Measurements from ENCODE around the gene CORT. TPM values are rescaled to one million over a fixed set of nuclear protein-coding genes. Genes with fewer than 3 reads are reported as not detected.

The CORT gene
- polyA plus RNA-seq, 3 donors from 2014 or later, result not detected

GRCh38 chr1:10429868-10430215, 20.0 kb upstream of the CORT start:
- Mint-ChIP-seq H3K4me3 (peak overlapping the region; percentile 85 to 90 (median 88)), H3K36me3 (no peaks in the 10 kb centered on the region), H3K27ac (peak overlapping the region; percentile 78 to 95 (median 86)), H3K4me1 (peaks cover 19 to 22% of the 10 kb centered on the region in 2 donors), H3K27me3 (ENCODE audit: low read depth in 3 of 3) (peaks cover 11 to 25% (median 11%) of the 10 kb centered on the region in 3 donors), H3K9me3 (no peaks in the 10 kb centered on the region)
- DNase-seq, result no peak

- peaks cover 19 to 22% of the 10 kb centered on the region in 2 donors for H3K4me1 Mint-ChIP-seq
- peaks cover 11 to 25% (median 11%) of the 10 kb centered on the region in 3 donors for H3K27me3 Mint-ChIP-seq (ENCODE audit: low read depth in 3 of 3)
- no peaks in the 10 kb centered on the region for H3K36me3 Mint-ChIP-seq
- peak within 1 kb of the TSS; percentile 78 to 95 (median 90) for H3K27ac Mint-ChIP-seq
- H3K9me3 Mint-ChIP-seq, result no peaks in the 10 kb centered on the region
- DNase-seq, result peak; percentile 91 to 95 (median 94)
- H3K4me3 Mint-ChIP-seq, result peak within 1 kb of the TSS; percentile 85 to 90 (median 88)
These were observed 19.4 kb upstream of the CORT start, which contains the start of gene CENPS for GRCh38 chr1:10430216-10431069. Gene CENPS, plus strand, starts transcription at chr1:10430433. Its CDS starts 85 bp downstream, at chr1:10430518.

GRCh38 chr1:10431070-10431730, 18.6 kb upstream of the CORT start:
- Mint-ChIP-seq H3K36me3 (no peaks in the 10 kb centered on the region), H3K27ac (peak overlapping the region; percentile 78 to 93 (median 90)), H3K27me3 (ENCODE audit: low read depth in 3 of 3) (peaks cover 11 to 25% (median 11%) of the 10 kb centered on the region in 3 donors), H3K4me3 (peak overlapping the region; percentile 85 to 90 (median 88)), H3K4me1 (peaks cover 19 to 22% of the 10 kb centered on the region in 2 donors), H3K9me3 (no peaks in the 10 kb centered on the region)
- no peak for DNase-seq

- peaks cover 11 to 25% (median 11%) of the 10 kb centered on the region in 3 donors for H3K27me3 Mint-ChIP-seq (ENCODE audit: low read depth in 3 of 3)
- DNase-seq, result no peak
- H3K9me3 Mint-ChIP-seq, result no peaks in the 10 kb centered on the region
- H3K4me3 Mint-ChIP-seq, result peak overlapping the region in 2 of 5 donors; percentile 30 to 51
- no peaks in the 10 kb centered on the region for H3K36me3 Mint-ChIP-seq
- H3K4me1 Mint-ChIP-seq, result peaks cover 16 to 17% of the 10 kb centered on the region in 2 donors
- H3K27ac Mint-ChIP-seq, result no peak overlapping the region
These were observed 16.7 kb upstream of the CORT start for GRCh38 chr1:10432910-10433700.

DNA sequence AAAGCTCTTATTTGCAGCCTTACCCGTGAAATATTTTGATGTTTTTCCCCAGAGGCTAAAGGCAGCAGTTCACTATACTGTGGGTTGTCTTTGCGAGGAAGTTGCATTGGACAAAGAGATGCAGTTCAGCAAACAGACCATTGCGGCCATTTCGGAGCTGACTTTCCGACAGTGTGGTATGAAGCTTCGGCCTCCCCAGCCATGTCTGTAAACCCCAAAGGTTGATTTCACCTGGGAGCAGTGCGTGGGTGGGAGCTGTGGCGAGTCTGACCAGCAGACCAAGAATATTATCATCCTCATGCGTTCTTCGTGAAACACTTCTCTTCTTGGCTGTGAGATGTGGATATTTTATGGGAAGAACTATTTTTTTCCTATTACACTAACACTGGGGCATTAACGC, 16.0 kb upstream of the CORT start:
- Mint-ChIP-seq H3K4me1 (peaks cover 16 to 17% of the 10 kb centered on the region in 2 donors), H3K27ac (no peak overlapping the region), H3K36me3 (no peaks in the 10 kb centered on the region), H3K4me3 (no peak overlapping the region), H3K9me3 (no peaks in the 10 kb centered on the region), H3K27me3 (ENCODE audit: low read depth in 3 of 3) (peaks cover 9 to 25% (median 11%) of the 10 kb centered on the region in 3 donors)
- no peak for DNase-seq

DNA sequence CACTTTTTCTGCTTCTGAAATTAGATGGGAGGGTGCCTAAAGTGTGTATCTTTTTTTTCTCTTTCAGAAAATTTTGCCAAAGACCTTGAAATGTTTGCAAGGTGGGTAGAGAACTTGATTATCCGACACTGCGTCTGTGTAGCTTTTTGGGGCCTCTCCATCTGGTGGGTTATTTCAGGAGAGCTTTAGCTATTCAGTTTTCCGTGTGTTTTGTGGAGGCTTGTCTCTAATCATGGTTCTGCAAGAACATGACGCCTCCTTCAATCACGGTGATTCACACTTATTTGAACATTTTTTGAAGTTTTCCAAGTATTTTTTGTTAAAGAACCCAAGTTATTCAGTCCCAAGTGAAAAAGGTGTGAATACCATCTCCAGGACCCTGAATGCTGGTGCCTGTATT, 15.2 kb upstream of the CORT start:
- H3K4me3 Mint-ChIP-seq, result no peak overlapping the region
- no peak for DNase-seq
- H3K9me3 Mint-ChIP-seq, result no peaks in the 10 kb centered on the region
- no peak overlapping the region for H3K27ac Mint-ChIP-seq
- H3K27me3 Mint-ChIP-seq (ENCODE audit: low read depth in 3 of 3), result peaks cover 9 to 17% (median 11%) of the 10 kb centered on the region in 3 donors
- H3K36me3 Mint-ChIP-seq, result no peaks in the 10 kb centered on the region
- H3K4me1 Mint-ChIP-seq, result peaks cover 16 to 17% of the 10 kb centered on the region in 2 donors

DNA sequence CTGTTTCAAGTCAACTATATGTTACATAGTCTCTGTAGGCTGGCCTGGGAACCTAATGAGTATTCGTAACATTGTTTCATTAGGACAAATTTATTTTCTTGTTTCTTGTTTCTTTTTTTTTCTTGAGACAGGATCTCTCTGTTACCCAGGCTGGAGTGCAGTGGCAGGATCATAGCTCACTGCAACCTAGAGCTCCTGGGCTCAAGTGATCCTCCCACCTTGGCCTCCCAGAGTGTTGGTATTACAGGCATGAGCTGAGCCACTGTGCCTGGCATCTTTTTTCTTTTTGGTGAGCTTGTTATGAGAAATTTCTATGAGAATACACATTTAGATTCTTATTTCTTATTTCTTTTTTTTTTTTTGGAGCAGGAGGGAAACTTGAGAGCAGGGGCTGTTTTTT, 12.8 kb upstream of the CORT start:
- Mint-ChIP-seq H3K36me3 (no peaks in the 10 kb centered on the region), H3K27me3 (ENCODE audit: low read depth in 3 of 3) (peaks cover 0 to 2% (median 0%) of the 10 kb centered on the region in 3 donors), H3K4me3 (no peak overlapping the region), H3K9me3 (no peaks in the 10 kb centered on the region), H3K27ac (peak overlapping the region in 1 of 6 donors; percentile 9), H3K4me1 (peaks cover 0 to 2% of the 10 kb centered on the region in 2 donors)
- no peak for DNase-seq

DNA sequence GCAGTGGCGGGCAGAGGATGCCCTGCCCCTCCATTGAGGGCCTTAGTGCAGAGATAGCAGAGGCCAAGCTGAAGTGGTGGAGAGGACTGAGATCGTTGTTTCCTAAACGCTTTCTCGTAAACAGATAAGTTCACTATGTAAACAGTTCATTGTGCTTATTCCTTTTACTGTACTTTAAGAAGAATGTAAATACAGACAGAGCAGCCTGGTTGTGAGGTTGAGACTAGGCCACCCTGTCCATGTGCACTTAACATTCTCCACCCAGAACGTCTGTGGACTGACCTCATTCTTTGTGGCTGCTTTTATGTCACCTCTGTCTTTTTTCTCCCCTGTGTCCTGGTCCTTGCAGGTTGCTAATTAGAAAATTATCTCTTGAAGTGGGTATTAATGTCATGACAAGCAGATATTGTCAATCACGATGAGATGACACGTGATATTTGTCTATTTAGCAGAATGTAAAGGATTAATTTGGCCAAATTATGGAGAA, 11.1 kb upstream of the CORT start:
- Mint-ChIP-seq H3K27me3 (ENCODE audit: low read depth in 3 of 3) (no peaks in the 10 kb centered on the region), H3K4me3 (no peak overlapping the region)

GRCh38 chr1:10440305-10440704, 9.5 kb upstream of the CORT start:
- Mint-ChIP-seq H3K4me3 (no peak overlapping the region), H3K9me3 (no peaks in the 10 kb centered on the region), H3K27ac (no peak overlapping the region), H3K27me3 (ENCODE audit: low read depth in 3 of 3) (no peaks in the 10 kb centered on the region), H3K4me1 (no peaks in the 10 kb centered on the region), H3K36me3 (peaks cover 0 to 3% (median 0%) of the 10 kb centered on the region in 3 donors)
- no peak for DNase-seq

More for the DNA sequence above, 11.1 kb upstream of the CORT start:
- no peak overlapping the region for H3K27ac Mint-ChIP-seq
- H3K9me3 Mint-ChIP-seq, result no peaks in the 10 kb centered on the region
- no peaks in the 10 kb centered on the region for H3K4me1 Mint-ChIP-seq
- DNase-seq, result no peak
- H3K36me3 Mint-ChIP-seq, result no peaks in the 10 kb centered on the region

DNA sequence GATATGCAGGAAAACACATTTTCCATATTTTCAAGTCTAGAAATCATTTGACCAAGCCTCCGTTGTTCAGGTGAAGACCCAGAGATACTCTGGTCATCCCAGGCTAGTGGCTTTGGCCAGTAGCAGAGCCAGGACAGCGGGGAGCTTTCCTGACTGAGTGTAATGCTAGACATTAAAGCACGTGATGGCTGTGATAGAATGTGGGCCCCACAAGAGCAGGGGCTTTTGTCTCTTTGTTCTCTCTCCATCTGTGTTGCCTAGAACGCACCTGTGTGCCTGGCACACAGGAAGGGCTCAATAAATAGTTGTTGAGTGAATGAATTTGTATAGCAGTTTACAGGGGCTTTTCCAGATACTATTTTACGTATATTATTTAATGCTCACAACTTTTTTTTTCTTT, 9.0 kb upstream of the CORT start:
- Mint-ChIP-seq H3K4me1 (no peaks in the 10 kb centered on the region), H3K36me3 (peaks cover 0 to 3% (median 0%) of the 10 kb centered on the region in 3 donors), H3K27me3 (ENCODE audit: low read depth in 3 of 3) (no peaks in the 10 kb centered on the region), H3K27ac (no peak overlapping the region), H3K4me3 (no peak overlapping the region), H3K9me3 (no peaks in the 10 kb centered on the region)
- DNase-seq, result no peak

DNA sequence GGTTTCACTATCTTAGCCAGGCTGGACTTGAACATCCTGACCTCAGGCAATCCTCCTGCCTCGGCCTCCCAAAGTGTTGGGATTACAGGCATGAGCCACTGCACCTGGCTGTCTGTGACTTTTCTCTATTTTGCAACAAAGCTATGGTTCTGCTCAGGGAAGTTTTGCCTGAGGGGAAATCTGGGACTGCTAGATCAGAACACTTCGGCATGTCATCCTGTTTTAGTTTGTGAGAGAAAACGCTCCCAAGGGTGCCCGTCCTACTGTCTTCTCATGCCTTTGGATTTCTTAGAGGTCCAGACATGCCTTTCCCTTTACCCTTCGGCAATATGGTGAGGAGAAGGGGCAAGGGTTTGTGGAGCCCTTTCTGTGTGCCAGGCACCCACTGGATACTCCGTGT, 5.6 kb upstream of the CORT start:
- H3K27me3 Mint-ChIP-seq (ENCODE audit: low read depth in 3 of 3), result peaks cover 0 to 2% (median 2%) of the 10 kb centered on the region in 3 donors
- H3K36me3 Mint-ChIP-seq, result peaks cover 0 to 4% (median 3%) of the 10 kb centered on the region in 3 donors
- no peak overlapping the region for H3K27ac Mint-ChIP-seq
- peaks cover 7 to 10% of the 10 kb centered on the region in 2 donors for H3K4me1 Mint-ChIP-seq
- no peak for DNase-seq
- H3K4me3 Mint-ChIP-seq, result no peak overlapping the region
- H3K9me3 Mint-ChIP-seq, result no peaks in the 10 kb centered on the region

DNA sequence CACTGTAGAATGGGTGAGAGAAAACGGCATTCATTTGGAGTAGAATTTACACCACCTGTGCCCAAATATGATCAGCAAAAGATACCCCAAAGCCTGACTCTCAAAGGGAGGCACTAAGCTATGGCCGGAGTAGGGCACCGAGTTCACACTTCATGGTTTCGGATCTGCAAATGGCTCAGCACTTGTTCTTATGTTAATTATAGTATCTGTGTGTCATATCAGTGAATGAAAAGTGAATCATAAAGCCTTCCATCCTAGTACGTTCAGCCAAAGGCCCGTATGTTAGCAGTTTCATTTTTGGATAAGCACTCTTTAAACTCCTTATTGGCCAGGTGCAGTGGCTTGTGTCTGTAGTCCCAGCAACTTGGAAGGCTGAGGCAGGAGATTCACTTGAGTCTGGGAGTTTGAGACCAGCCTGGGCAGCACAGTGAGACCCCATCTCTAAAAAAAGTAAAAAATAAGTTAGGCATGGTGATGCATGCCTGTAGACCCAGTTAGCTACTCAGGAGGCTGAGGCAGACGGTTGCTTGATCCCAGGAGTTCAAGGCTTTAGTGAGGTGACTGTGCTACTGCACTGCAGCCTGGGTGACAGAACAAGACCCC, 4.9 kb upstream of the CORT start:
- Mint-ChIP-seq H3K36me3 (peaks cover 0 to 7% (median 4%) of the 10 kb centered on the region in 3 donors), H3K9me3 (no peaks in the 10 kb centered on the region), H3K4me1 (peaks cover 7 to 10% of the 10 kb centered on the region in 2 donors), H3K27ac (no peak overlapping the region), H3K27me3 (ENCODE audit: low read depth in 3 of 3) (peaks cover 0 to 5% (median 2%) of the 10 kb centered on the region in 3 donors), H3K4me3 (no peak overlapping the region)
- DNase-seq, result no peak
